Esophagus muscularis mucosa (tissue), 4 donors: Measurements from ENCODE around the gene ADCK1.

Experiments
- EP300 ChIP-seq: sonication (generic); formaldehyde crosslinking; IDR thresholded peaks from one replicate; pipeline ENCODE4 v1.6.1; 2017; ENCODE audit warnings: antibody characterized with exemption
- POLR2AphosphoS5 ChIP-seq, 2 donors: sonication (generic); formaldehyde crosslinking; IDR thresholded peaks; one replicate each; pipeline ENCODE4 v1.6.1; 2017; ENCODE audit warnings: antibody characterized with exemption in 2 of 2
- TF ChIP-seq, protein P1 (sequence below), 3 experiments: fragments of 200-600 bp in 2 of 3; fragments of 450-650 bp in 1 of 3; sonication (generic) in 2 of 3; IDR thresholded peaks; one replicate each; pipeline ENCODE4 v1.5.1; 2017 to 2019; ENCODE audit warnings: antibody characterized with exemption in 3 of 3, mild to moderate bottlenecking in 2 of 3, moderate library complexity in 1 of 3

DNA sequence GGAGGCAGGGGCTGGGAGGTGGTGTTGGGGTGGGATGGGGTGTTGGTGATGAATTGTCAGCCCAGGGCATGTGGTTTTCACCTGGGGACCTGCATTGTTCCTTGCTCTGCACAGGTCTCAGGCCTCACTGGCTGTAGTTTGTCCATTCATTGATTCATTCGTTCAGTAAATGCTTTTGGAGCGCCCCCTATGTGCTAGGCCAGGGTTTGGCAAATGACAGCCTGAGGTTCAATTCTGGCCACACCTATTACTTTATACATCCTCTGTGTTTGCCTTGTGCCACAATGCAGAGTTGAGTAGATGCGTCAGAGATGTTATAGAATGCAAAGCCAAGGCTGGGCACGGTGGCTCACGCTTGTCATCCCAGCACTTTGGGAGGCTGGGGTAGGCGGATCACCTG is 4.7 kb downstream of the ADCK1 start:
- TF ChIP-seq, protein P1, sequence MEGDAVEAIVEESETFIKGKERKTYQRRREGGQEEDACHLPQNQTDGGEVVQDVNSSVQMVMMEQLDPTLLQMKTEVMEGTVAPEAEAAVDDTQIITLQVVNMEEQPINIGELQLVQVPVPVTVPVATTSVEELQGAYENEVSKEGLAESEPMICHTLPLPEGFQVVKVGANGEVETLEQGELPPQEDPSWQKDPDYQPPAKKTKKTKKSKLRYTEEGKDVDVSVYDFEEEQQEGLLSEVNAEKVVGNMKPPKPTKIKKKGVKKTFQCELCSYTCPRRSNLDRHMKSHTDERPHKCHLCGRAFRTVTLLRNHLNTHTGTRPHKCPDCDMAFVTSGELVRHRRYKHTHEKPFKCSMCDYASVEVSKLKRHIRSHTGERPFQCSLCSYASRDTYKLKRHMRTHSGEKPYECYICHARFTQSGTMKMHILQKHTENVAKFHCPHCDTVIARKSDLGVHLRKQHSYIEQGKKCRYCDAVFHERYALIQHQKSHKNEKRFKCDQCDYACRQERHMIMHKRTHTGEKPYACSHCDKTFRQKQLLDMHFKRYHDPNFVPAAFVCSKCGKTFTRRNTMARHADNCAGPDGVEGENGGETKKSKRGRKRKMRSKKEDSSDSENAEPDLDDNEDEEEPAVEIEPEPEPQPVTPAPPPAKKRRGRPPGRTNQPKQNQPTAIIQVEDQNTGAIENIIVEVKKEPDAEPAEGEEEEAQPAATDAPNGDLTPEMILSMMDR (IDR thresholded peaks at IDR 0.05) = no peak
- TF ChIP-seq POLR2AphosphoS5 (IDR thresholded peaks at IDR 0.05) (no peak), EP300 (no peak)
